Measurements from ENCODE around the gene MCM6.

GRCh38 chr2:135840601-135841000 is 35.6 kb downstream of the MCM6 start:
- no peak for TF ChIP-seq CTCF (conservative IDR thresholded peaks at IDR 0.05; ENCODE audit: low read depth, low read length)
- TF ChIP-seq EZH2 (IDR thresholded peaks at IDR 0.05; ENCODE audit: low read length, unreplicated experiment): no peak

Data from PC-3 (cell line).